GM21367 (cell line): ENCODE measurements around the gene EEFSEC.

Experiments used
- ATAC-seq: cut with Tn5 transposase; IDR thresholded peaks from one replicate; pipeline ENCODE4 v1.9.1; 2021; ENCODE audit not compliant: unreplicated experiment

The EEFSEC gene

DNA sequence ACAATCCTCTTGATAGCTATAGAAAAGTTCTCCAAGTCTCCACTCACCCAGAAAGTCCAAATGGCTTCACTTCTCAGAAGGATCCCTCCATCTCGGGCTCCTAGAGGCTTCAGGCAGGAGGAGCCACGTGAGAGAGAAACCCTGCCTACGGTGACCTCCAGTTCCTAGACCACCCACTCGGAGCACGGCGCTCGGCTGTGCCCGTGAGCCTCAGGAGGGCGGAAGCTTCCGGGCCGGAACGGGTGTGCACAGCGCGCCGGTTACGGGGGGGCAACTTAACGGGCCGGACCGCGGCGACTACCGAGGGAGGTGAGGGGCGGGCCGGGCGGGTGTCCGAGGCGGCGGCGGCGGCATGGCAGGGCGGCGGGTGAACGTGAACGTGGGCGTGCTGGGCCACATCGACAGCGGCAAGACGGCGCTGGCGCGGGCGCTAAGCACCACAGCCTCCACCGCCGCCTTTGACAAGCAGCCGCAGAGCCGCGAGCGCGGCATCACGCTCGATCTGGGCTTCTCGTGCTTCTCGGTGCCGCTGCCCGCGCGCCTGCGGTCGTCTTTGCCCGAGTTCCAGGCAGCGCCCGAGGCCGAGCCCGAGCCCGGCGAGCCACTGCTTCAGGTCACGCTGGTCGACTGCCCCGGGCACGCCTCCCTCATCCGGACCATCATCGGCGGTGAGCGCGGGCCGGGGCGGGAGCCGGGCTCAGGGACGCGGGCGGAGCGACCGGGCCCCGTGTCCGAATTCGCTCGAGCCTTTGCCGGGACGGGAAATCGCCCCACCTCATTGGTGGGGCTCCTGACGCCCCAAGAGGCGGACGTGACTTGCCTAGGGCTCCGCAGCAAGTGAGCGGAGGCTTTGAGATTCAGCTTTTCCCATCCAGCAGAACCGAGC is at the start of gene EEFSEC:
Gene EEFSEC (plus strand): TSS at position 326 of the 886 bp plus-strand sequence. CDS start 27 bp downstream, at position 353.
- peak; percentile 66 for ATAC-seq

DNA sequence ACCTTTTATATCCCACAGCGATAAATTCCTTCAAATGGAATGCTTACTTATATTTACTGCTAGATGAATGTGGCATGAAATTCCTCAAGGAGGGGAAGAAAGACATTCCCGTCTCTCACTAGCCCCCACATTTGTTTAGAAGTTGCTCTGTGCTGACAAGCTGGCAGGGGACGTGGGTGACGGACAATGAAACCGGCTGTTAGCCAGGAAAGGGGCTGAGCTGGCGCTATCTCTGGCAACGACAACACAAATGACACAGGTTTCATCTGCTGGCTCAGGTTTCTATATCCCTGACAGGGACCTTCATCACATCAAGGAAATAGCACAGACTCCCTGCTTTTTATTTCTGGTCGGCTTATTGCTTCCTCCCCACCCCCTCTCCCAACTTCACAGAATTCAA is 45.4 kb upstream of the EEFSEC start:
- ATAC-seq = no peak

GRCh38 chr3:128111147-128111546 is 42.1 kb upstream of the EEFSEC start:
- no peak for ATAC-seq

- ATAC-seq = no peak
These were observed 40.8 kb upstream of the EEFSEC start for GRCh38 chr3:128112357-128112968.

DNA sequence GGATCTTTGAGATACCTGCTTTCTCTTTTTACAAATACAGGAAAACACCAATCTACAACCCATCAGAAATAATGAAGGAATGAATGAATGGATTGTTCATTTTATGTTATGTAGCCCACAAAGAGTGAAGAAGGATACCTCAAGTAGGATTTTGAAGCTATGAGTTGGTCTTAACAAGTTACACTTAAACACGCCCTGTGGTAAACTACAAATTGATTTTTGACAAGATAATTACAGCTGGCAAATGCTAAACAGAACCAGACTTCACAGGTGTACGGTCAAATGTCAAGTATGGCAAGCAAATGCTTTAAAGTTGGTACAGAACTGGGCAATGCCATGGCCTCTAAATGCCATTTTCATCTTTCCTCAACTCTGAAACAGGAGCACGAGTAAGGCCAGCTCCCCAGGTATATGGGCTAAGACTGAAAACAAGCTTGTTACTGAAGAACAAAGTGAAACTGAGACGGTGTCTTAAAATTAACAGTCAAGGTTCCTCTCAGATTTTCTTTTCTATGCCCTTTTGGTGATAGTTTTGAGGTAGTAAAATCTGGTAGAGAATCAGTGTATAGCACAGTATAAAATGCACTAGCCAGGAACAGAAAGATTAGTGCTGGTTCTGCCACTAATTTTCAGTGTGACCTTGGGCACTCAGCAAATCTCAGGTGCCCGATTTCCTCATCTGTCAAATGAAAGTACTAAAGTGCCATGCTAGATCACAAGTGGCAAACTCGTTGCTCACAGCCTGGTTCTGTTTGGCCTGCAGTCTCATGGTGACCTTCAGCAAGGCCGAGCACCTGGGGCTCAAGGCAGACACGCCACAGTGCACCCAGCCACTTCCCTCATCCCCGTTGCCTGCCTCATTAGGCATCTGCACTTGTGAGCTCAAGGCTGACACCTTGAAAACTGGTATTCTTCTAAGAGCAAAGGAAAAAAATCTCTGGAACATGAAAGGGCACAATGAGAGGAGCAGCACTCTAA is 39.2 kb upstream of the EEFSEC start:
- peak; percentile 60 for ATAC-seq

- ATAC-seq = no peak
These were observed 31.3 kb upstream of the EEFSEC start for GRCh38 chr3:128122013-128122412.

GRCh38 chr3:128123156-128123537 is 30.1 kb upstream of the EEFSEC start:
- ATAC-seq = no peak

- ATAC-seq = peak; percentile 98
These were observed 29.5 kb upstream of the EEFSEC start, which contains the start of gene RUVBL1 for GRCh38 chr3:128123538-128124368. Gene RUVBL1 (minus strand): TSS chr3:128123812. CDS start chr3:128123724, 88 bp downstream.

DNA sequence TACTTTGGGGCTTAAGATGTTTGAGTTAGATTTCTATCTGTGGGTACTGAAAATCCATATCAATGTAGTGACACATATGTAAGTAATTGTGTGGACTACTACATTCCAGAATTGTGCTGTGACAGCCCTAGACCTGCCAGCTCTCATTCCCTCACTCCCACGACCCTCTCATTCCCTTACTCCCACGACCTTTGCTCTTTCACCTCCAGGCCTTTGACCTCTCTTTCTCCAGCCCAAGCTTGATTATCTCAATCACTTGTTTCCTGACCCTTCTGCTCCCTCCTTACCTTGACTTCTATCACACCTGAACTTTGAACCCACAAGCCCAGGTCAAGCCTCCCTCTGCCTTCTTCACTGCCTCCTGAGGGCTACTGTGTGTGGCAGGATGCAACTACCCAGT is 26.0 kb upstream of the EEFSEC start:
- ATAC-seq = no peak

DNA sequence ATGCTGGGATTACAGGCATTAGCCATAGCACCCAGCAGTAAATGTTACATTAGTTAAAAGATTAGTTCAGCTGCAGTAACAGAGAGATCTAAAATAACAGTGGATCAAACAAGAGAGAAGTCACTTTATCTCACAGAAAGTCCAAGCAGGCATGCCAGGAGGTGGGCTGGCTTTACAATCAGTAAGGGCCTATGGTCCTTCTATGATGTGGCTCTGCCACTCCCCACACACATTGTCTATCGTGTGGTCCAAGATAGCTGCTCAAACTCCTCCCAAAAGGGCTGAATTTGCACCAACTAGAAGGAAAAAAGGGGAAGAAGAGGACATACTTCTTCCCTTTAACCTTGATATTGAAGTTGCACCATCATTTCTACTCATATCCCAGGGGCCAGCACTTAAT is 25.0 kb upstream of the EEFSEC start:
- ATAC-seq = no peak

DNA sequence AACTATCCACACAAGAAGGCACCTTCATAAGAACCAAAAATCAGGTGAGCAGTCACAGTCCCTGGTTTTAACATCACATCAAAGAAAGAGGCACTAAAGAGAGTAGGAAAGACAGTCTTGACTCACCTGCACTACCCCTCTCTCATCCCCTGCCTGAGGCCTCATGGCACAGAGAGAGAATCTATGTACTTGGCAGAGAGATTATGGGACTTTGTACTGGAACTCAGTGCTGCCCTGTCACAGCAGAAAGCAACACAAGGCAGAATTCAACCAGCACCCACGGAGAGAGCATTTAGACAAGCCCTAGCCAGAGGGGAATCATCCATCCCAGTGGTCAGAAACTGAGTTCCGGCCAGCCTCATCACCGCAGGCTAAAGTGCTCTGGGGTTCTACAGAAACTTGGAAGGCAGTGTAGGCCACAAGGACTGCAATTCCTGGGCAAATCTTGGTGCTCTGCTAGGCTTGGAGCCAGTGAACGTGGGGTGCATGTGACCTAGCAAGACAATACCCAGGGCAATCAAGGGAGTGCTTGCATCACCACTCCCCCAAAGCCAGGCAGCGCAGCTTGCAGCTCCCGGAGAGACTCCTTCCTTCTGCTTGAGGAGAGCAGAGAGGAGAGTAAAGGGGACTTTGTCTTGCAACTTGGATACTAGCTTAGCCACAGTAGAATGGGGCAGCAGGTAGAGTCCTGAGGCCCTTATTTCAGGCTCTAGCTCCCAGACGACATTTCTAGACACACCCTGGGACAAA is 21.2 kb upstream of the EEFSEC start:
- ATAC-seq = no peak

DNA sequence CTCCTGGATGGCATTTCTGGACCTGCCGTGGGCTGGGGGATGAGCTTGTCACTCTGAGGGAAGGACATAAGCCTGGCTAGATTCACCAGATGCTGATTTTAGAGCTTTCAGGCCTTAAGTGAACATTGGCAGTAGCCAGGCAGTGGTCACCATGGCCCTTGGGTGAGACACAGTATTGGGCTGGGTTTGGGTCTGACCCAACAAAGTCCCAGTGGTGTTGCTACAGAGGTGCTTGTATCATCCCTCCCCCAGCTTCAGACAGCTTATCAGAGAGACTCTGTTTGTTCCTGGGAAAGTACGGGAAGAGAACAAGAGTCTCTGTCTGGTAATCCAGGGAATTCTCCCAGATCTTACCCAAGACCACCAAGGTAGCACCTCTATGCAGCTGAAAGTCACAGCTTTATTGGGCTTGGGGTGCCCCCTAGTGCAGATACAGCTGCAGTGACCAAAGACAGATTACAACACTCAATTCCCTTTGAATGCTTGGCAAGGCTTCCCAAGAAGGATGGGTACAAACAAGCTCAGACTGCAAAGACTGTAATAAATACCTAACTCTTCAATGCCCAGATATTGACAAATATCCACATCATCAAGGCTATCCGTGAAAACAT is 19.9 kb upstream of the EEFSEC start:
- no peak for ATAC-seq

DNA sequence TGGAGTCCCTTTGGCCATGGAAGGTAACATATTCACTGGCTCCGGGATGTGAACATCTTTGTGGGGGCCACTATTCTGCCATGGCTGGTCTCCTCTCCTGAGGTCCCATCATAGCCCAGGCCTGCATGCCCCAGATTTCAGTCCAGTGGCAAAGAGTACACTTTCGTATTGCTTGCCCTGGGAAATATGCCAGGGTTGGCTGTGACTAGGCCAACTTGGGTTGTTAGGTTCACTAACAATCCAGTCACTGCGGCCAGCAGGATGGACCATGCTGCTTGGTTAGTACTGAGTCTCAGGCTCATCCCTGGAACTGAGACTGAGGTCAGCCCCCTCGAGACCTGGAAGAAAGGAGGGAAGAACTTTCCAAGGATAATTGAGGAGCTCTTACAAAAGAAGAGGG is 9.8 kb upstream of the EEFSEC start:
- ATAC-seq = no peak

- no peak for ATAC-seq
These were observed 8.6 kb upstream of the EEFSEC start for GRCh38 chr3:128144512-128145187.

DNA sequence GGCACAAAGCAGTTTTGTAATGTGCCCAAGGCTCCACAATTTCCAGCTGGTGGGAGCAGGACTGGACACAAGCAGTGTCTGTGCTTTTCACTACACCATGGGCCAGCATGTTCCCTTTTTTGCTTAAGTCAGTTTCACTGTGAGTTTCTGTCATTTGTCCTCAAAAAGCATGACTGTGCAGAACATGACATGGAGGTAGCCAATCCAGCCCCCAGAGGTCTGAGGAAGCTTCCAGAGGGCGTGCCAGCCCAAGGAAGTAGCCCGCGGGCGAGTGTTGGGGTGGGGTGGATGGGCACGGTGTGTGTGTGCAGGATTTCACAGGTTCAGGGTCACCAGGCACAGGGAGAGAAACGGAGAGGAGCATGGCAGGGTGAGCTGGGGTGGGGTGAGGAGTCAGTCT is 8.0 kb upstream of the EEFSEC start:
- no peak for ATAC-seq

- ATAC-seq = no peak
These were observed 7.1 kb upstream of the EEFSEC start for GRCh38 chr3:128146201-128146600.

- ATAC-seq = no peak
These were observed 3.6 kb upstream of the EEFSEC start for GRCh38 chr3:128149650-128150049.

- ATAC-seq = no peak
These were observed 1.5 kb upstream of the EEFSEC start for GRCh38 chr3:128151758-128152274.
